ENCODE data around the gene TRMT6. TPM values are rescaled to one million over a fixed set of nuclear protein-coding genes. Genes with fewer than 3 reads are reported as not detected.

TRMT6 gene
- total RNA-seq, 1 donor from 2014 or later, result 33.6 TPM

- DNase-seq, result no peak
- peaks cover 4% of the 10 kb centered on the region for H3K4me1 Mint-ChIP-seq
- intact Hi-C loops (cut with micrococcal nuclease), result loop anchor here (1.0 kb wide), 1 partner anchor 405 kb away; no protein-coding TSS in a partner anchor
- H3K27ac Mint-ChIP-seq, result no peak overlapping the region
- H3K36me3 Mint-ChIP-seq (ENCODE audit: low read depth), result peaks cover 9% of the 10 kb centered on the region
- H3K4me3 Mint-ChIP-seq, result no peak overlapping the region
- peaks cover 6% of the 10 kb centered on the region for H3K27me3 Mint-ChIP-seq
- H3K9me3 Mint-ChIP-seq, result no peaks in the 10 kb centered on the region
Observed at GRCh38 chr20:5933802-5934436, 16.4 kb downstream of the TRMT6 start.

- H3K4me3 Mint-ChIP-seq, result no peak overlapping the region
- peaks cover under 1% of the 10 kb centered on the region for H3K36me3 Mint-ChIP-seq (ENCODE audit: low read depth)
- DNase-seq, result no peak
- no peaks in the 10 kb centered on the region for H3K9me3 Mint-ChIP-seq
- H3K4me1 Mint-ChIP-seq, result peaks cover 4% of the 10 kb centered on the region
- intact Hi-C loops (cut with micrococcal nuclease), result loop anchor here (1.0 kb wide), 1 partner anchor 403 kb away; no protein-coding TSS in a partner anchor
- H3K27me3 Mint-ChIP-seq, result peaks cover 8% of the 10 kb centered on the region
- no peak overlapping the region for H3K27ac Mint-ChIP-seq
Observed at GRCh38 chr20:5932796-5933195, 17.5 kb downstream of the TRMT6 start.

GRCh38 chr20:5931411-5931810, 18.9 kb downstream of the TRMT6 start:
- H3K27ac Mint-ChIP-seq, result no peak overlapping the region
- no peaks in the 10 kb centered on the region for H3K36me3 Mint-ChIP-seq (ENCODE audit: low read depth)
- no peak overlapping the region for H3K4me3 Mint-ChIP-seq
- peaks cover 8% of the 10 kb centered on the region for H3K27me3 Mint-ChIP-seq
- intact Hi-C loops (cut with micrococcal nuclease), result no loop called here
- no peaks in the 10 kb centered on the region for H3K9me3 Mint-ChIP-seq
- DNase-seq, result no peak
- peaks cover 4% of the 10 kb centered on the region for H3K4me1 Mint-ChIP-seq

- Mint-ChIP-seq H3K27ac (no peak overlapping the region), H3K36me3 (ENCODE audit: low read depth) (no peaks in the 10 kb centered on the region), H3K9me3 (no peaks in the 10 kb centered on the region), H3K27me3 (peaks cover 9% of the 10 kb centered on the region), H3K4me1 (no peaks in the 10 kb centered on the region), H3K4me3 (no peak overlapping the region)
- intact Hi-C loops (cut with micrococcal nuclease), result no loop called here
- no peak for DNase-seq
Observed at GRCh38 chr20:5928836-5929715, 21.3 kb downstream of the TRMT6 start.

- Mint-ChIP-seq H3K9me3 (no peaks in the 10 kb centered on the region), H3K36me3 (ENCODE audit: low read depth) (no peaks in the 10 kb centered on the region), H3K4me1 (no peaks in the 10 kb centered on the region), H3K27ac (no peak overlapping the region), H3K4me3 (no peak overlapping the region), H3K27me3 (peaks cover 16% of the 10 kb centered on the region)
- no peak for DNase-seq
- intact Hi-C loops (cut with micrococcal nuclease), result no loop called here
Observed at GRCh38 chr20:5927749-5928462, 22.4 kb downstream of the TRMT6 start.

GRCh38 chr20:5925551-5925950, 24.8 kb downstream of the TRMT6 start:
- H3K36me3 Mint-ChIP-seq (ENCODE audit: low read depth), result no peaks in the 10 kb centered on the region
- no peak overlapping the region for H3K27ac Mint-ChIP-seq
- no peaks in the 10 kb centered on the region for H3K9me3 Mint-ChIP-seq
- H3K4me3 Mint-ChIP-seq, result no peak overlapping the region
- peaks cover under 1% of the 10 kb centered on the region for H3K4me1 Mint-ChIP-seq
- intact Hi-C loops (cut with micrococcal nuclease), result no loop called here
- peaks cover 17% of the 10 kb centered on the region for H3K27me3 Mint-ChIP-seq
- DNase-seq, result no peak

GRCh38 chr20:5923493-5923892, 26.8 kb downstream of the TRMT6 start:
- Mint-ChIP-seq H3K4me3 (no peak overlapping the region), H3K4me1 (peaks cover 15% of the 10 kb centered on the region), H3K27me3 (peaks cover 10% of the 10 kb centered on the region), H3K27ac (no peak overlapping the region), H3K9me3 (no peaks in the 10 kb centered on the region), H3K36me3 (ENCODE audit: low read depth) (no peaks in the 10 kb centered on the region)
- no peak for DNase-seq
- intact Hi-C loops (cut with micrococcal nuclease), result no loop called here

GRCh38 chr20:5920581-5920980, 29.8 kb downstream of the TRMT6 start:
- no peak overlapping the region for H3K27ac Mint-ChIP-seq
- DNase-seq, result no peak
- peaks cover 15% of the 10 kb centered on the region for H3K4me1 Mint-ChIP-seq
- intact Hi-C loops (cut with micrococcal nuclease), result no loop called here
- no peaks in the 10 kb centered on the region for H3K36me3 Mint-ChIP-seq (ENCODE audit: low read depth)
- peaks cover 10% of the 10 kb centered on the region for H3K27me3 Mint-ChIP-seq
- H3K4me3 Mint-ChIP-seq, result no peak overlapping the region
- no peaks in the 10 kb centered on the region for H3K9me3 Mint-ChIP-seq

- Mint-ChIP-seq H3K9me3 (no peaks in the 10 kb centered on the region), H3K27me3 (peaks cover 12% of the 10 kb centered on the region), H3K27ac (peak overlapping the region; percentile 1), H3K36me3 (ENCODE audit: low read depth) (no peaks in the 10 kb centered on the region), H3K4me3 (peak overlapping the region; percentile 4), H3K4me1 (peaks cover 15% of the 10 kb centered on the region)
- intact Hi-C loops (cut with micrococcal nuclease), result loop anchor here (2.0 kb wide), 1 partner anchor 75 kb away; no protein-coding TSS in a partner anchor
- no peak for DNase-seq
Observed at GRCh38 chr20:5919626-5920544, 30.4 kb downstream of the TRMT6 start.

GRCh38 chr20:5918856-5919625, 31.3 kb downstream of the TRMT6 start:
- H3K27me3 Mint-ChIP-seq, result peaks cover 17% of the 10 kb centered on the region
- H3K4me1 Mint-ChIP-seq, result peaks cover 15% of the 10 kb centered on the region
- peak; percentile 66 for DNase-seq
- intact Hi-C loops (cut with micrococcal nuclease), result loop anchor here (2.0 kb wide), 1 partner anchor 74 kb away; no protein-coding TSS in a partner anchor
- peak overlapping the region; percentile 60 for H3K27ac Mint-ChIP-seq
- no peaks in the 10 kb centered on the region for H3K36me3 Mint-ChIP-seq (ENCODE audit: low read depth)
- H3K9me3 Mint-ChIP-seq, result no peaks in the 10 kb centered on the region
- H3K4me3 Mint-ChIP-seq, result no peak overlapping the region

- intact Hi-C loops (cut with micrococcal nuclease), result no loop called here
- Mint-ChIP-seq H3K36me3 (ENCODE audit: low read depth) (no peaks in the 10 kb centered on the region), H3K27ac (no peak overlapping the region), H3K4me3 (no peak overlapping the region), H3K9me3 (peaks cover 7% of the 10 kb centered on the region), H3K27me3 (peaks cover 39% of the 10 kb centered on the region), H3K4me1 (peaks cover 20% of the 10 kb centered on the region)
- no peak for DNase-seq
Observed at GRCh38 chr20:5914859-5915258, 35.5 kb downstream of the TRMT6 start.

GRCh38 chr20:5913166-5913565, 37.2 kb downstream of the TRMT6 start:
- no peak for DNase-seq
- peaks cover 47% of the 10 kb centered on the region for H3K27me3 Mint-ChIP-seq
- peaks cover 7% of the 10 kb centered on the region for H3K9me3 Mint-ChIP-seq
- no peak overlapping the region for H3K27ac Mint-ChIP-seq
- H3K36me3 Mint-ChIP-seq (ENCODE audit: low read depth), result no peaks in the 10 kb centered on the region
- no peak overlapping the region for H3K4me3 Mint-ChIP-seq
- intact Hi-C loops (cut with micrococcal nuclease), result no loop called here
- H3K4me1 Mint-ChIP-seq, result peaks cover 9% of the 10 kb centered on the region
